CD4-positive, alpha-beta T cell treated with Interleukin-1 beta for 1 hour (primary cell): ENCODE measurements around the gene TGFB1.
A peak's percentile ranks its signal among the peaks of the same experiment; 100 is the strongest.
"Not testable (repeated sequence)": the region's sequence is repeated elsewhere in the genome, so short reads cannot be mapped to it uniquely, and the experiment has no call there.

Source experiments
- DNase-seq, 2 donors: peaks; one replicate each; pipeline ENCODE4 v3.0.0-alpha.2; 2020 to 2022

TGFB1 gene

DNA sequence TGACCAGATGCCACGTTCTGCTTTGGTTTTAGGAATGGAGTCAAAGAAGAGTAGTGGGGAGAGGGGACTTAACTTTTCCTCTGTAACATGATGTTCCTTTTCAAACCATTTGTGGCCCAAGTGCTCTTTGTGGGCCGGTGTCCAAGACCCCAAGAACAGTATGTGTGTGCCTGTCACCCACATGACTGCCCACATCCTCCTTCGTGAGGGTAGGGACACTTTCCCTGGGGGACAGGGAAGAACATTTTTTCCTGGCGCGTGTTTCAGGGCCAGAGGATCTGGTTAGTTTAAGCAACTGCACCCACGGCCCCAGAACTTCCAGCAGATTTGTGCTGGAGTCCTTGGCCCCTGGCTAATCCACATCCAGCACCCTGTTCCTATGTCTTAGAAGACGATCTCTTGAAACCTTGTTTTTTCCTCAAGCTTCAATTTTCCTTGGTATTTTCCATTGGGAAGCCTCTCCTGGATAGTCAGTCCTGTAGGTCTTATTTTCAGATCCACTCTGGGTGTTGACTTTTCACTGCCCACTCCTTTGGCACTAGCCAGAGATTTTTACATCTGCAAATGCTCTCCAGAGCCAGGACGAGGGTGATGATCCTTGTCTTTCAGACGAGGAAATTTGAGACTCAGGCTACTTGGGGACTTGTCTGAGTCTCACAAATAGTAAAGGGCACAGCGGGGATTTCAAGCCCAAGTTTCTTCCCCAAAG is 54.5 kb downstream of the TGFB1 start:
- DNase-seq, result no peak

DNA sequence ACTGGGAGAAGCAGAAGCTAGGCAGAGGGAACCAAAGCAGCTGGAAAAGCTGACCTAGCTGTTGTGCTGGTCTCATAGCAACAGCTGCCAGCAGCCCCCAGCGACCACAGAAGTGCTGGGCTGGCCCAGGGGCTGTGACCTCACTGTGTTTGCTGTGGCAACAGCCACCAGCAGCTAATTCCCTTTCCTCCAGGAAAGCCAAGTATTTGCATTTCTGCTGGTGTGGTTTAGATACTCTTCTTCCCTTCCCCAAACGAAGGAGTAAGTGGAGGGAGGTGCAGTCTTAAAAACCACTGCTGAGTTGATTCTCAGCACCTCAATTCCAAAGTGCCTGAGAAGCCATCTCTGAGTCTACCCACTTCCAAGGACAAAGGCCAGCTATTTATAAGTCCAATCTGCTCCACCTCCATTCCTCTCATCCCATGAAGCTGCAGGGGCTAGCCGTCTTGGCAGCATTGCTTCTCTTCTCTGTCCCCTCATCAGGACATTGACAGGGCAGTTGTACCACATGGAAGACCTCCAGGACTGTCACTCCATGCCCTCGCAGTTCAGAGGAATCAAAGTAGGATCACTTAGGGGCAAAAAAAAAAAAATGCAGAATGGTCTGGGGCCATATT is 55.3 kb downstream of the TGFB1 start:
- peak; percentile 74 to 83 for DNase-seq

- peak; percentile 53 to 71 for DNase-seq
Observed at GRCh38 chr19:41297628-41298347, 55.9 kb downstream of the TGFB1 start.

GRCh38 chr19:41296433-41296871 is 57.3 kb downstream of the TGFB1 start:
- peak in 1 of 2 donors; percentile 28 for DNase-seq

GRCh38 chr19:41295499-41295898 is 58.2 kb downstream of the TGFB1 start:
- DNase-seq, result no peak

DNA sequence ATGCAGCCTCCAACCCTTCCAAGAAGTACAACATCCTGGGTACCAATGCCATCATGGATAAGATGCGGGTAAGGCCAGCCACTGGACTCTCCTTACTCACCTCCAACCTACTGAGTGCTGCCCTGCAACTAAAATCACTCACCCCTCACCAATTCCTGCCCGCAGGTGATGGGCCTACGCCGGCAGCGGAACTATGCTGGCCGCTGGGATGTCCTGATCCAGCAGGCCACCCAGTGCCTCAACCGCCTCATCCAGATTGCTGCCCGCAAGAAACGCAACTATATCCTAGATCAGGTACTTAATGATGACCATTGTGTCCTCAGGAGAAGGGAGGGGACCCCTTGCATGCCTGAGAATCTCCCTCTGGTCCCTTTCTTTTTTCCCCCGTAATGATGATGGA is 59.3 kb downstream of the TGFB1 start:
- no peak for DNase-seq

DNA sequence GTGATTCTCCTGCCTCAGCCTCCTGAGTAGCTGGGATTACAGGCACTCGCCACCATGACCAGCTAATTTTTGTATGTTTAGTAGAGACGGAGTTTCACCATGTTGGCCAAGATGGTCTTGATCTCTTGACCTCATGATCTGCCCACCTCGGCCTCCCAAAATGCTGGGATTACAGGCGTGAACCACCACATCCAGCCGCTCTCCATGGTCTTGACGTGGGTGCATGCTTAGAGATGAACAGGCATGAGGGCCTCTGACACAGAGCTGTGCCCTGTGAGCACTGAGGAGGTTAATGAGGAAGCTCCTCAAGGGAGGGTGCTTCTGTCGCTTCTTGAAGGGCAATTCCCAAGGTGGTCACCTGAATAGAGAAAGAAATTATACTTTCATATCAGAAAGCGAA is 63.9 kb downstream of the TGFB1 start:
- not testable (repeated sequence) for DNase-seq

DNA sequence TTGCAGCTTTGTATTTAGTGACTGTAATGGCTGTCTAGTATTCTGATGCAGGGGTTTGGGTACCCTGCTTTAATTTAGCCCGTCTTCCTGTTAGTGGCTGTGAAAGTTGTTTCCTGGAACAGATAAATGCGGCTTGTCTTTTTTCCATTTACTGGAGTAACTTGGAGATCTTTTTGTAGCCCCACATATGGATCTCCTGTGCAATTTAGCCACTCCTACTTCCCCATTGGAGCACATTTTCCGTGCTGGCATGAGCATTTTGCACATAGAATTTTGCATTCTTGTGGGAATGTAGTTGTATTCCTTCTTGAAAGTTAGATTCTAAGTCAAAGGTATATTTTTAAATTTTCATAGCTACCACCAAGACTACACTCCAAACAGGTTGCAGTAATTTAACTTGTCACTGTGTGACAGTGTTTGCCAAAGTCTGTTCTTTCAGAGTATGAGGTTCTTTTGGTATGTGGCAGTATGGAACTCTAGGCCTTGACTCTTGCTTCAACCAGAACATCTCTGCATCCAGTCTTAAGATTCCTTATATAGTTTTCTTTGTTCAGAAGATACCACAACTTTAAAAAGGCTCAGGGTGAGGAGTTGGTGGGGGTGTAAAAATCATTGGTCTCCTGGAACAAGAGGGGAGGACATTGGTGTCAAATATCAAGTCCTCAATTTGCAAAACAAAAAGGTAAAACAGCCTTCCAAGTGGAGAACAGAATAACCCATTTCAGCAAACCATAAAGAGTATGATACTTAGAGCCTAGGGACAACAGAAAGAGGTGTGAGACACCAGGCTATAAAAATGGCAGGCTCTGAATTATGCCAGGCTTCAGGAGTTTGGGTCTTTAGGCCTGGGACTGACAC is 64.8 kb downstream of the TGFB1 start:
- DNase-seq, result no peak
